ENCODE data around the gene AMER2.

AMER2 gene

DNA sequence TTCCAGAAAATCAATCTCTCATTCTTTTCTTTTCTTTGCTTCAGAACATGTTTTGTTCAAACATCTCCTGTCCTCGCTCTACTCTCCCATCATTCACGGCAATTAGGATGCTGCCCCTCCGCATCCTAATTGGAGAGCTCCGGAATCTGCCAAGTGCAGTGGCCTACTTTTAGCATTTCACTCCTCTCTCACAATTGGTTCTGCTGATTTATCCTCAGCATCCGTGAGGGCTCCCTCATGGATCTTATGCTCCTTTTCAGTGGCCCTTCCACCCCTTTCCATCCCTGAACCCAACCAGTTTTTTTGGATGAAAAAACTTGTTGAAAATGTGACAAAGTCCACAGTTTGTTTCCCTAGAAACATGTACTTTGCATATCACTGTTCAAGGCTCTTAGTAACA lies 22.4 kb downstream of the AMER2 start:
- no peak overlapping the region for H3K4me3 ChIP-seq (ENCODE audit: low read length)
- TF ChIP-seq ZNF274 (IDR thresholded peaks at IDR 0.05; ENCODE audit: low read depth, low read length) = no peak

DNA sequence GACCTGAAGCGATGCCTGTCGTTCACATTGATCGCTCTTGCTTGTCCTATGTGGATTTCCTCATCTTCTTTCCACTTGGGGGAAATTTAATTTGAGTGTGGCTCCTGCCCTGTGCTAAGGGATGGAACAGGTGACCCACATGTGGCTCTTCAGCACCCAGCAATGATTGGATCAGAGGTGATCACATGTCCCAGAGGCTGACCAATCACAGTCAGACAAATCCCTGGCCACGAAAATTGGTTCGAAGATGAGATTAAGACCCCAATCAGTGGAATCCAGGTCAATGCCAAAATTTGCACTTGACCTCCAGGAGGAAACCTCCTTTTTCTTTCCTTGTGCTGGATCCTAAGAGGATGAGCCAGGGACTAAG lies 23.7 kb downstream of the AMER2 start:
- TF ChIP-seq ZNF274 (IDR thresholded peaks at IDR 0.05; ENCODE audit: low read depth, low read length) = no peak
- no peak overlapping the region for H3K4me3 ChIP-seq (ENCODE audit: low read length)

DNA sequence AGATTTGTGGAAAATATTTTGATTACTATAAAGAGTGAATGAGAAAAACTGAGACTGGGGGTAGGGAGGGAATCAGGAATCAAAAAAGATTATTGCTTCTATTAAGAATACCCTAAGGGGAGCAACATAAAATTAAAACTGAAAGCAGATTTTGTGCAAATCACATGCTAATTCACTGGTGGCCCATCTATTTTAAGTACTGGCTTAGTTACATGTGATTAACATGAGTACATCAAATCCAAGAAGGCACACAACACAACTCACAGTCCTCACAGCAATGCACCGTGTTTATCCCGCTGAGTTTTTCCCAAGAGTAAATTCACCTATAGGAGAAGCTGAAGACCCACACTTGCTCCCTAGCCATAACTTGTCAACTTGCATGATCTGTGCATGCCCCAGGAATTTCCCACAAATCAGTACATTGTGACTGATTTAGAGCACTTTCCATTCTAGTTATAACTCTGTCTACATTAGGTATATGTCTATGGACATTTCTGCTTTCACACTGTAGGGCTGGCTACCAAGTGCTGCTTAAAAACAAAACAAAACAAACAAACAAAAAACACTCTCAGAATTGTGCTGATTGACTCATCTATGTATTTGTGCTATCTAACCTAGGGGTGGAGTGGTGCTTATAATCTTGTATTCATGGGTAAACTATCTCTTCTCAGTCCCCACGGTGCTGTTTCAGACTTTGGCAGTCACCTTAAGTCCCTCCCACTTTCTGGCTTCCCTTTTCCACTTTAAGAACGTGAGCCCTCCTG lies 24.3 kb downstream of the AMER2 start:
- no peak for TF ChIP-seq ZNF274 (IDR thresholded peaks at IDR 0.05; ENCODE audit: low read depth, low read length)

GRCh38 chr13:25143706-25144105 lies 28.4 kb downstream of the AMER2 start:
- H3K4me3 ChIP-seq (ENCODE audit: low read length) = no peak overlapping the region
- TF ChIP-seq ZNF274 (IDR thresholded peaks at IDR 0.05; ENCODE audit: low read depth, low read length) = no peak

More for the DNA sequence above, 24.3 kb downstream of the AMER2 start:
- H3K4me3 ChIP-seq (ENCODE audit: low read length) = no peak overlapping the region

GRCh38 chr13:25141042-25141441 lies 31.0 kb downstream of the AMER2 start:
- no peak overlapping the region for H3K4me3 ChIP-seq (ENCODE audit: low read length)

DNA sequence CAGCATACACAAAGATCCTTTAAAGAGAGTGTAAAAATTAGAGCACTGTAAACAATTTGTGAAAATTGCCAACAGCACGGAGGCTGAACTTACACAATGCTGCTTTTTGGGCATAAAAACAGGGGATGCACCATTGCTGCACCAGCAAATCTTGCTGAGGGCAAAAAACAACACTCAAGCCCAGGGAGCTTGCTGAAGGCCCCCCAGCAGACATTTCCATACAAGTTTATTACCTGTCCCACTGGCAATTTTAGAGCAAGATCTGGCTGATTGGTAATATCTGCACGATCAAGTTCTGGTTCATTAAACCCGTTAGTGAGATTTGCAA lies 34.3 kb downstream of the AMER2 start:
- no peak for TF ChIP-seq ZNF274 (IDR thresholded peaks at IDR 0.05; ENCODE audit: low read depth, low read length)
- H3K4me3 ChIP-seq (ENCODE audit: low read length) = no peak overlapping the region

More at GRCh38 chr13:25141042-25141441, 31.0 kb downstream of the AMER2 start:
- no peak for TF ChIP-seq ZNF274 (IDR thresholded peaks at IDR 0.05; ENCODE audit: low read depth, low read length)

DNA sequence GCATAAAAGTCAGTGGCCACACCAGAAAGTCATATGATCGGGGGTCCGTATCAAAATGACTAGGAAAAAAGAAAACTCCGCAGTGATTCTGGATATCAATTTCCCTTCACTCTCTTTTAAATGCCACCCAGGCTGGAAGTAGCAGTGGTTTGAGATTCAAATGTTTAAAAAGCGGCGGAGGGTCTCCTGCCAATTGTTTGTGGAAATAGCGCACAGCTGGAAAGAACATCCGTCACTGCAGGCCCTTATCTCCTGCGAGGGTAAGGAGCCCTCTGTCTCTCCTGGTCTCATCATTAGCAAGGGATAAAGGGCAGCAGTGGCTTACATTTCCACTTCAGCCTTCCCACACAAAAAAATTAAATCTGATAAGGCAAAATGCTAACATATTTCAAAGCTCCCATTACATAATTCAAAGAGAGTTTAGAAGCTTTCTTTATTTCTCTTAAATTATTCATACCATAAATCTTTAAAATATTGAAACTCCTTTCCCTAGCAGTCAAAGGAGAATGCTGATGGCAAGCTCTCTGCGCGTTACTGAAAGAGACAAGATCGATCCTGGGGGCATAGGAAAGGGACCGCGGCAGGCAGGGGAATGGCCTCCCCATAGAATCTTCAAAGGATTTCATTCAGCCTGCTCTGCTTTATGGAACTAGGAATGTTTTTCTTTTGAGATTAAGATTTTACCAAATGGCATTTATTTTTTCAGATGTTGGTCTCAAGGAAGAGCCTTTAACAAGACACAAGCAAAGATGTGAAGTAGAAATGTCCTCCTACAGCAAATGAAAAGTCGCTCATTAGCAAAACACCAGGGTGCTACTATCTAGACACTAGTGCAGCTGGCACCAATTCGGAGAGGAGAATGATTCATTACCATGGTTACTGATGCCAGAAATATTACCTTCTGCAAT lies 35.0 kb downstream of the AMER2 start:
- no peak for TF ChIP-seq ZNF274 (IDR thresholded peaks at IDR 0.05; ENCODE audit: low read depth, low read length)
- no peak overlapping the region for H3K4me3 ChIP-seq (ENCODE audit: low read length)

- H3K4me3 ChIP-seq (ENCODE audit: low read length) = no peak overlapping the region
- no peak for TF ChIP-seq ZNF274 (IDR thresholded peaks at IDR 0.05; ENCODE audit: low read depth, low read length)
Measured at GRCh38 chr13:25135896-25136295, 36.2 kb downstream of the AMER2 start.

DNA sequence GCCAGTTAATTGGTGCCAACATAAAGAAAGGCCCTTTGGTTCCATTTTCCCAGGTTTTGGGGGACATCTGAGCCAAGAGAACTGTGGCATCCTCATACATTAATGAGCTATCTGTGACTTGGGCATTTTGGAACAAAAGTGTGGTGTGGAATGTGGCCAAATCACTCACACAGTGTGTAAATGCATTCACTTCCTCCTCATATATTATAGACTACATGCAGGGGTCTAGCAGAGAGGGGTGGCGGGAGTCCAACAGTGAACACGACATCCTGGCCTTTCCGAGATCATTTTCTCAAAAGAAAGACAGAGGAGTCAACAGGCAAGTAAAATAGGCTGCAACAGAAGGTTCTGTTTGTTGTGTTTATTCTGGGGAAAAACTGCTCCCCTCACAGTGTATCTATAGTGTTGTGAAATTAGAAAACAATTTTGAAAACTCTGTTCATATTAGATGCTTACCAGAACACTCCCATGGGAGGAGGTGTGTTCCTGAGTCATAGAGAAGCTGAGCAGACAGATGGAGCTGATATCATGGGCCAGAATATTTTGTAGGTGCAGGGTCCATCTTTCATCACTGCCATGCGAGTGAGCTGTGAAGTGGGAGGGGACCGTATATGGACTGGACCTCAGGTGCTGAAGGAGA lies 39.2 kb downstream of the AMER2 start:
- TF ChIP-seq ZNF274 (IDR thresholded peaks at IDR 0.05; ENCODE audit: low read depth, low read length) = no peak
- no peak overlapping the region for H3K4me3 ChIP-seq (ENCODE audit: low read length)

- no peak for TF ChIP-seq ZNF274 (IDR thresholded peaks at IDR 0.05; ENCODE audit: low read depth, low read length)
- no peak overlapping the region for H3K4me3 ChIP-seq (ENCODE audit: low read length)
Measured at GRCh38 chr13:25131881-25132420, 40.1 kb downstream of the AMER2 start.

DNA sequence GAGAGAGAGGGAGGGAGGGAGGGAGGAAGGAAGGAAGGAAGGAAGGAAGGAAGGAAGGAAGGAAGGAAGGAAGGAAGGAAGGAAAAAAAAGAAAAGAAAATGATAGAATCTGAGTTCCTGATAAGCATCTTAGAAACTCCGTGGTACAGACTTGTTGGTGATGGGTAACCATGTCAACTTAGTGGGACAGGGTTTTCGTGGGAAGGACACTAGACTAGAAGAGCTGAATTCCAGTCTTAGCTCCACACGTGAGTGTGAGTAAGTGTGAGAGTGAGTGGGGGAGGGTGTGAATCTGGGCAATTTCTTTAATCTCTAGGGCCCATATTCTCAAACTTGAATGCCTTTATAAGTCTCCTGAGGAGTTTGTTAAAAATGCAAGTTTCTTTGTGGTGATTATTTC lies 41.1 kb downstream of the AMER2 start:
- no peak for TF ChIP-seq ZNF274 (IDR thresholded peaks at IDR 0.05; ENCODE audit: low read depth, low read length)
- H3K4me3 ChIP-seq (ENCODE audit: low read length) = no peak overlapping the region

DNA sequence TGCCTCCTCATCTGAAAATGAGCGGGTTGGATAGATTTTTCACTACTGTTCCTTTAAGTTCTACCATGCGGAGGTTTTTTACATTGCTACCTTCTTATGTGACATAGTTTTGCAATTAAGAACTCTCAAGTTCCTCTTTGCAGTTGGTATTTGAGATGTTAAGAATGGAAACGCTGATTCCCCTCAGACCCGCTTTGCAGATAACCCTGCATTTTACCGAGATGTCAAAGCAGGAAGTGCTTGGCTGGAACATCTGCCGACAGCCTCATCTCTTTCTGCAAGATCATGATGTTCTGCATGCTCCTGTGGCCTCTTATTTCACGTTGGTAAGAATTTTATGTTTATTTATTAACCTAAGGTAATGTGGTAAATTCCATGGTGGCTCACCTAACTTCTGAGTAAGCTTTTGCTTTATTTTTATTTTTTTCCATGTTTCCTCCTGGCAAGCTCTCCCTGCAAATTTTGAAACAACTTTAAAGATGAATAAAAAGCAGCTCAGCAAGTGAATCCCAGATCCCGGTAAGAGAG lies 53.6 kb downstream of the AMER2 start:
- TF ChIP-seq ZNF274 (IDR thresholded peaks at IDR 0.05; ENCODE audit: low read depth, low read length) = no peak
- H3K4me3 ChIP-seq (ENCODE audit: low read length) = no peak overlapping the region

- TF ChIP-seq ZNF274 (IDR thresholded peaks at IDR 0.05; ENCODE audit: low read depth, low read length) = no peak
- H3K4me3 ChIP-seq (ENCODE audit: low read length) = no peak overlapping the region
Measured at GRCh38 chr13:25117312-25117711, 54.8 kb downstream of the AMER2 start.

DNA sequence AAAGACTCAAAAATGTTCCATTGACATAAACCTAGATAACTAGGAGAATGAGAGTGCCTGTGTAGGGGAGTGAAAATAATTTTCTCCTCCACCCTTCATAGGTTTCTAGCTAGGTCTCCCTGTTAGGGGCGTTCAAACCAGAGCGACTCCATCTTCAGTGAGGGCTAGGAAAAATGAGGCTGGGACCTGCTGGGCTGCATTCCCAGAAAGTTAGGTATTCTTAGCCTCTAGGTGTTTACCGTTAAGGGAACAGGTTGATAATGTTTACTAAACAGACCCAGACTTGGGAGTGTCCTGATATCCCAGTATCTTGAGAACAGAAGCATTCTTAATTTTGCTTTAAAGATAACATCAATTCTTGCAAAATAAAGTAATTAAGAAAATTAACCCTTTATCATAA lies 56.0 kb downstream of the AMER2 start:
- no peak for TF ChIP-seq ZNF274 (IDR thresholded peaks at IDR 0.05; ENCODE audit: low read depth, low read length)

More for the DNA sequence above, 56.0 kb downstream of the AMER2 start:
- H3K4me3 ChIP-seq (ENCODE audit: low read length) = no peak overlapping the region
